ENCODE measurements around the gene PTRH1.

DNA sequence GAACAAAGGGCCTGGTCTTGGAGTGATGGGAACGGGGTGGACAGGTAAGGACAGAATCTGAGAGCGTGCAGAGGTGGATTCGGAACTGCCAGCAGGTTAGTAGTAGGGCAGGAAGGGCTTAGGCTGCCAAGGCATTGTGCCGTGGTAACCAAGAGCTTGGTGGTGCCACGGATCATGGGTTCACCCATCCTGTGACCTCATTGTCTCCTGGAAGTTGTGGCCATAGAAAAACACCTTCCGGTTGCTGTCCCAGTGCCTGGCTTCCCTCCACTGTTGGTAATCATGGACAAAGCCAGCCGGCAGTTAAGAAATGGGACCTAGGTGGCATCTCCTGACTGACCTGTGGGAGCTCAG lies 51.2 kb downstream of the PTRH1 start:
- TF ChIP-seq, protein P1, sequence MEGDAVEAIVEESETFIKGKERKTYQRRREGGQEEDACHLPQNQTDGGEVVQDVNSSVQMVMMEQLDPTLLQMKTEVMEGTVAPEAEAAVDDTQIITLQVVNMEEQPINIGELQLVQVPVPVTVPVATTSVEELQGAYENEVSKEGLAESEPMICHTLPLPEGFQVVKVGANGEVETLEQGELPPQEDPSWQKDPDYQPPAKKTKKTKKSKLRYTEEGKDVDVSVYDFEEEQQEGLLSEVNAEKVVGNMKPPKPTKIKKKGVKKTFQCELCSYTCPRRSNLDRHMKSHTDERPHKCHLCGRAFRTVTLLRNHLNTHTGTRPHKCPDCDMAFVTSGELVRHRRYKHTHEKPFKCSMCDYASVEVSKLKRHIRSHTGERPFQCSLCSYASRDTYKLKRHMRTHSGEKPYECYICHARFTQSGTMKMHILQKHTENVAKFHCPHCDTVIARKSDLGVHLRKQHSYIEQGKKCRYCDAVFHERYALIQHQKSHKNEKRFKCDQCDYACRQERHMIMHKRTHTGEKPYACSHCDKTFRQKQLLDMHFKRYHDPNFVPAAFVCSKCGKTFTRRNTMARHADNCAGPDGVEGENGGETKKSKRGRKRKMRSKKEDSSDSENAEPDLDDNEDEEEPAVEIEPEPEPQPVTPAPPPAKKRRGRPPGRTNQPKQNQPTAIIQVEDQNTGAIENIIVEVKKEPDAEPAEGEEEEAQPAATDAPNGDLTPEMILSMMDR (conservative IDR thresholded peaks at IDR 0.05): no peak
- TF ChIP-seq EZH2 (IDR thresholded peaks at IDR 0.05; ENCODE audit: low read depth): no peak
